CD4-positive, alpha-beta T cell treated with Interleukin-10 for 1 hour (primary cell): ENCODE data around the gene SMIM13.
"Not testable (repeated sequence)": the region's sequence is repeated elsewhere in the genome, so short reads cannot be mapped to it uniquely, and the experiment has no call there.

Source experiments
- DNase-seq: peaks from one replicate; pipeline ENCODE4 v3.0.0-alpha.2; 2020

SMIM13 gene

GRCh38 chr6:11085758-11086435 is 7.7 kb upstream of the SMIM13 start:
- no peak for DNase-seq

- not testable (repeated sequence) for DNase-seq
These were observed 6.4 kb upstream of the SMIM13 start for GRCh38 chr6:11087141-11087812.

- no peak for DNase-seq
These were observed 3.9 kb upstream of the SMIM13 start for GRCh38 chr6:11089695-11090094.

- DNase-seq: not testable (repeated sequence)
These were observed 2.5 kb upstream of the SMIM13 start for GRCh38 chr6:11091141-11091540.

GRCh38 chr6:11092668-11093375 is 812 bp upstream of the SMIM13 start:
- DNase-seq: peak; percentile 51

GRCh38 chr6:11093376-11093625 is 333 bp upstream of the SMIM13 start:
- no peak for DNase-seq

- DNase-seq: peak; percentile 49
These were observed 797 bp downstream of the SMIM13 start for GRCh38 chr6:11094411-11094851.

- DNase-seq: no peak
These were observed 1.3 kb downstream of the SMIM13 start for GRCh38 chr6:11094941-11095340.

GRCh38 chr6:11096109-11096508 is 2.5 kb downstream of the SMIM13 start:
- peak; percentile 31 for DNase-seq

- no peak for DNase-seq
These were observed 3.8 kb downstream of the SMIM13 start for GRCh38 chr6:11097476-11097875.

GRCh38 chr6:11098004-11098403 is 4.4 kb downstream of the SMIM13 start:
- no peak for DNase-seq

- no peak for DNase-seq
These were observed 7.8 kb downstream of the SMIM13 start for GRCh38 chr6:11101417-11101816.

GRCh38 chr6:11103065-11103464 is 9.4 kb downstream of the SMIM13 start:
- no peak for DNase-seq

- DNase-seq: no peak
These were observed 15.1 kb downstream of the SMIM13 start for GRCh38 chr6:11108726-11109125.

- DNase-seq: no peak
These were observed 17.5 kb downstream of the SMIM13 start, which contains the start of gene ERVFRD-1 for GRCh38 chr6:11110921-11111768. TSS of gene ERVFRD-1 (minus strand) at chr6:11111725. CDS start at chr6:11105310, 6,415 bp downstream.

- DNase-seq: peak; percentile 9
These were observed 18.3 kb downstream of the SMIM13 start for GRCh38 chr6:11111769-11112437.

- DNase-seq: no peak
These were observed 19.4 kb downstream of the SMIM13 start for GRCh38 chr6:11113038-11113437.

GRCh38 chr6:11115808-11116536 is 22.3 kb downstream of the SMIM13 start:
- not testable (repeated sequence) for DNase-seq

GRCh38 chr6:11120271-11121005 is 26.8 kb downstream of the SMIM13 start:
- DNase-seq: no peak

- no peak for DNase-seq
These were observed 28.2 kb downstream of the SMIM13 start for GRCh38 chr6:11121851-11122250.

GRCh38 chr6:11122380-11122779 is 28.7 kb downstream of the SMIM13 start:
- no peak for DNase-seq
